ENCODE measurements around the gene RANBP3L.

RANBP3L gene

GRCh38 chr5:36270876-36271575 lies 30.7 kb downstream of the RANBP3L start:
- no peak for DNase-seq (ENCODE audit: low spot score)
- no peak for TF ChIP-seq CTCF (IDR thresholded peaks at IDR 0.05; ENCODE audit: extremely low read depth, insufficient read depth, missing control alignments)
- in situ Hi-C loops (cut with MboI; ENCODE audit: low pct_unique_long_range_greater_than_20kb, low sequenced_read_pairs, unreplicated experiment) = loop anchor here (25.0 kb wide), 1 partner anchor 416 kb away; no protein-coding TSS in a partner anchor

- TF ChIP-seq CTCF (IDR thresholded peaks at IDR 0.05; ENCODE audit: extremely low read depth, insufficient read depth, missing control alignments) = no peak
- DNase-seq (ENCODE audit: low spot score) = no peak
Measured at GRCh38 chr5:36270175-36270574, 31.5 kb downstream of the RANBP3L start.

GRCh38 chr5:36269478-36269877 lies 32.2 kb downstream of the RANBP3L start:
- in situ Hi-C loops (cut with MboI; ENCODE audit: low pct_unique_long_range_greater_than_20kb, low sequenced_read_pairs, unreplicated experiment) = loop anchor here (25.0 kb wide), 1 partner anchor 418 kb away; no protein-coding TSS in a partner anchor
- no peak for DNase-seq (ENCODE audit: low spot score)
- no peak for TF ChIP-seq CTCF (IDR thresholded peaks at IDR 0.05; ENCODE audit: extremely low read depth, insufficient read depth, missing control alignments)

More at GRCh38 chr5:36270175-36270574, 31.5 kb downstream of the RANBP3L start:
- in situ Hi-C loops (cut with MboI; ENCODE audit: low pct_unique_long_range_greater_than_20kb, low sequenced_read_pairs, unreplicated experiment) = loop anchor here (25.0 kb wide), 1 partner anchor 417 kb away; no protein-coding TSS in a partner anchor

- no peak for TF ChIP-seq CTCF (IDR thresholded peaks at IDR 0.05; ENCODE audit: extremely low read depth, insufficient read depth, missing control alignments)
- in situ Hi-C loops (cut with MboI; ENCODE audit: low pct_unique_long_range_greater_than_20kb, low sequenced_read_pairs, unreplicated experiment) = loop anchor here (25.0 kb wide), 1 partner anchor 419 kb away; no protein-coding TSS in a partner anchor
- DNase-seq (ENCODE audit: low spot score) = no peak
Measured at GRCh38 chr5:36267905-36268304, 33.8 kb downstream of the RANBP3L start.

GRCh38 chr5:36264202-36264760 lies 37.4 kb downstream of the RANBP3L start:
- in situ Hi-C loops (cut with MboI; ENCODE audit: low pct_unique_long_range_greater_than_20kb, low sequenced_read_pairs, unreplicated experiment) = loop anchor here (25.0 kb wide), 1 partner anchor 423 kb away; no protein-coding TSS in a partner anchor
- no peak for TF ChIP-seq CTCF (IDR thresholded peaks at IDR 0.05; ENCODE audit: extremely low read depth, insufficient read depth, missing control alignments)
- DNase-seq (ENCODE audit: low spot score) = no peak

- DNase-seq (ENCODE audit: low spot score) = no peak
- in situ Hi-C loops (cut with MboI; ENCODE audit: low pct_unique_long_range_greater_than_20kb, low sequenced_read_pairs, unreplicated experiment) = loop anchor here (25.0 kb wide), 1 partner anchor 426 kb away; no protein-coding TSS in a partner anchor
- no peak for TF ChIP-seq CTCF (IDR thresholded peaks at IDR 0.05; ENCODE audit: extremely low read depth, insufficient read depth, missing control alignments)
Measured at GRCh38 chr5:36261186-36261585, 40.5 kb downstream of the RANBP3L start.
